OCI-LY3 (cell line): Measurements from ENCODE around the gene SLC1A4.

Experiments used
- EZH2phosphoT487 ChIP-seq: fragments of 200-600 bp; shearing (Covaris generic); IDR thresholded peaks from 2 replicates; pipeline ENCODE4 v1.6.1; 2018; ENCODE audit warnings: antibody characterized with exemption, mixed run types, low read depth
- TF ChIP-seq, protein P1 (sequence below): fragments of 200-600, 300-600 bp; sonication (generic); IDR thresholded peaks from 2 replicates; pipeline ENCODE4 v1.5.1; 2014; ENCODE audit warnings: antibody characterized with exemption, low read length, low read depth

DNA sequence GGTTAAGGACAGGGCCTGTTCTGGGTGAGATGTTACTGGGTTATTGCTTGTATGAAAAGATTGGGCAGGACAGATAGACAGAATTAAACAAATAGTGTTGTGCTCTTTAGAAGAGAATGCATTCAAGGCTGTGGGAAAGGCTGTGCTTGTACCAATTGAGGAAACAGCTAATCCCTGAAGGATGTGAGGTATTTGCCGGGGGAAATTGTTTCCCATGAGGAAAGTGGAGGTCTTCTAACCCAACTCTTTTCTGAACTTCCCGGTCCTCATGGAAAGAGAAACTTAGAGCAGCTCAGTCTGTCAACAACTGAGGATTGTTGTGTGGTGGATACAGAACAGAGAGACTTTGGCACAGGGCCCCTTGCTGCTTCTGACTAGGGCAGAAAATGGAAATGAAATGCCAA, 9.5 kb downstream of the SLC1A4 start:
- TF ChIP-seq, protein P1, sequence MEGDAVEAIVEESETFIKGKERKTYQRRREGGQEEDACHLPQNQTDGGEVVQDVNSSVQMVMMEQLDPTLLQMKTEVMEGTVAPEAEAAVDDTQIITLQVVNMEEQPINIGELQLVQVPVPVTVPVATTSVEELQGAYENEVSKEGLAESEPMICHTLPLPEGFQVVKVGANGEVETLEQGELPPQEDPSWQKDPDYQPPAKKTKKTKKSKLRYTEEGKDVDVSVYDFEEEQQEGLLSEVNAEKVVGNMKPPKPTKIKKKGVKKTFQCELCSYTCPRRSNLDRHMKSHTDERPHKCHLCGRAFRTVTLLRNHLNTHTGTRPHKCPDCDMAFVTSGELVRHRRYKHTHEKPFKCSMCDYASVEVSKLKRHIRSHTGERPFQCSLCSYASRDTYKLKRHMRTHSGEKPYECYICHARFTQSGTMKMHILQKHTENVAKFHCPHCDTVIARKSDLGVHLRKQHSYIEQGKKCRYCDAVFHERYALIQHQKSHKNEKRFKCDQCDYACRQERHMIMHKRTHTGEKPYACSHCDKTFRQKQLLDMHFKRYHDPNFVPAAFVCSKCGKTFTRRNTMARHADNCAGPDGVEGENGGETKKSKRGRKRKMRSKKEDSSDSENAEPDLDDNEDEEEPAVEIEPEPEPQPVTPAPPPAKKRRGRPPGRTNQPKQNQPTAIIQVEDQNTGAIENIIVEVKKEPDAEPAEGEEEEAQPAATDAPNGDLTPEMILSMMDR: no peak
- no peak for TF ChIP-seq EZH2phosphoT487
